GM18498 (cell line): ENCODE data around the gene ZNF423.

Experiments
- ATAC-seq: cut with Tn5 transposase; IDR thresholded peaks from one replicate; pipeline ENCODE4 v1.9.1; 2021; ENCODE audit warnings: mild to moderate bottlenecking, moderate library complexity; ENCODE audit not compliant: unreplicated experiment

Gene ZNF423

GRCh38 chr16:49788572-49788971 is 67.3 kb downstream of the ZNF423 start:
- no peak for ATAC-seq

DNA sequence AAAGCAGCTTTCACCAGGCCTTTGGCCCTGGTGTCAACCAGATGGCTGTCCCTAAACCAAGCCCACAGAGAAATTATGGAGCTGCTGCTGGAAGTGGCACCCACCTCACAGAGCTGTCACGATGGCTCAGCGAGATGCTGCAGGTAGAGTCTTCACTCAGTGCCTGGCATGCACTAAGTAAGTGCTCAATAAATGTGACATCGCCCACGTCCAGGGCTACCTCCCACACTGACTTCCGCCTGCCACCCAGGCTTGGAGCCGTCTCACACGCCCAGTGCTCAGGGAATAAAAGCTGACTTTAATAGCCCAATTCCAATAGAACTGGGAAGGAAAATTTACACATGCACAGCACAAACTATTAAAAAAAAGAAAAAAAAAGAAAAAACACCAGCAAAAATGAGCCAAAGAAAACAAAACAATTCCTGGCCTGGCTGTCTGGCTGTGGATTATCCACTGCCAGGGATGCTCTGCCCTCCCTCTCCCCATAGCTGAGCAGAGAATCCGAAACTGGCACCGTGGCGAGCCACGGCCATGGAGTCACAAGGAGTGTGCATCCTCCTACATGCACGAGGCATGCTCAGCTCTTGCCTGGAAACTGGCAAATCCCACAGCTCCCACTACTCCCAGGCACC is 68.9 kb downstream of the ZNF423 start:
- ATAC-seq: no peak

- ATAC-seq: no peak
Measured at GRCh38 chr16:49785970-49786369, 69.9 kb downstream of the ZNF423 start.

DNA sequence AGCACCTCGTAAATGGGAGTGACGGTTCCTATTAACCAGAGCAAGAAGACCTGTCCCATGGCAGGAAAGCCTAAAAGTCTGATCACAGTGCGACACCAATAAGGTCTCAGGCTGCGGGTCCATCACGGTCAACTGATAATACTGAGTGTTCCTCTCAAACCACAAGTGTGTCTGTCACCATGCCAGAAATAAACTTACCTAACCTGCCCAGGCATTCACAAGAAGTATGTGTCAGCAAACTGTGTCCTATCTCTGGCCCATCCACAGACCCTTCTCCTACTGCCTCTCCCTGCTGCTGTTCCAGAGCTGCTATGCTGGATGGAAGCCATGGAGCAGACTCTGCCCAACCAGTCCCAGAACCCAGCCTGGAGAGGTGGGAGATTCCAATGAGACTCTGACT is 73.5 kb downstream of the ZNF423 start:
- no peak for ATAC-seq

- ATAC-seq: no peak
Measured at GRCh38 chr16:49781401-49781800, 74.5 kb downstream of the ZNF423 start.

- no peak for ATAC-seq
Measured at GRCh38 chr16:49780433-49780832, 75.5 kb downstream of the ZNF423 start.

- ATAC-seq: no peak
Measured at GRCh38 chr16:49779979-49780378, 75.9 kb downstream of the ZNF423 start.

- ATAC-seq: no peak
Measured at GRCh38 chr16:49778202-49778930, 77.5 kb downstream of the ZNF423 start.

DNA sequence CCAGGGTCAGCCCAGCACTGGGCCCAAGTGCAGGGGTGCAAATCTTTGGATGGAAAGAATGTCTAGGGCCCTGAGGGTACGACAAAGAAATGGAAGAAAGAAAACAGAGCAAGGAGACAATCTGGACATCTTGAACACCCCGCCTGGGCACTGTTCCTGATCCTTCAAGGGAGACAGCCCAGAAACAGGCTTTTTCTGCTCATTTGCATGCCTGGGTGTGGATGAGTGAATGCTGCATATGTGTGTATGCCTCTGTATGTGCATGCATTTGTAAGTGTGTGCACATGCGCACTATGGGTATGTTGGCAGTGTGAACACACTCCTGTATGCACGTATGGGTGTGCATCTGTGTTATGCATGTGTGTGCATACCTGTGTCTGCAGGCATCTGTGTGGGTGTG is 79.2 kb downstream of the ZNF423 start:
- ATAC-seq: no peak

GRCh38 chr16:49776085-49776595 is 79.8 kb downstream of the ZNF423 start:
- no peak for ATAC-seq

DNA sequence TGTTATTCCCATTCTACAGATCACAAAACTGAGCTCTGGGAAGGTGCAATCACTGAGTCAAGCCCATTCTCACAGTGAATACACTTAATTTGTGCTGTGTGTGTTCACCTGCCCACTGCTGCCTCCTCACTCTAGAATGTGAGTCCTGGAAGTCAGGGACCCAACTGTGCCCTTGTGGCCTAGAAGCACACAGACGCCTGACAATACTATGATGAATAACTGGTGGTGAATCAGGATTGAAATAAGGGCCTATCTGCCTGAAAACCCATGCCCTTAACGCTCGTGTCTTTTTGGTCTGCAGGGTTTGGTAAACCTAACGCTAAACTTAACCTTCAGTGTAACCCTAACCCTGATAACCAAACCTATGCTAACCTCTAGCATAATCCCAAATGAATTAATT is 80.3 kb downstream of the ZNF423 start:
- no peak for ATAC-seq

DNA sequence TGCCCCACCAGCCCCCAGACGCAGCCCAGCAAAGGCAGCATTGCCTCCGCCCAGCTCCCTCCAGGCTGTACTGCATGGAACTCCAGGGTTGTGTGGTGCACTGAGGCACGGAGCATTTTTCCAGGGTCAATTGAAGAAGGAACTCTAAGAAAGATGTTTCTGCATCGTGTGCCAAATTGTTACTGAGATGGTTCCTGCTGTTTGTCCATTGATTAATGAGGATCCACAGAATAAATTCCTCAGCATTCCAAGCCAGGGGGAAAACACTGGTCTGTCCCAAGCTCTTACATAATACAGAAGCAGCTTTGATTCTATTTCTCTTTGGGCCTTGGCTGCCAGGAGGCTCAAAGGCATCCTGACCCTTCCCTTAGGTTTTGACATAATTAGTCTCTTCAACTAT is 80.9 kb downstream of the ZNF423 start:
- no peak for ATAC-seq

DNA sequence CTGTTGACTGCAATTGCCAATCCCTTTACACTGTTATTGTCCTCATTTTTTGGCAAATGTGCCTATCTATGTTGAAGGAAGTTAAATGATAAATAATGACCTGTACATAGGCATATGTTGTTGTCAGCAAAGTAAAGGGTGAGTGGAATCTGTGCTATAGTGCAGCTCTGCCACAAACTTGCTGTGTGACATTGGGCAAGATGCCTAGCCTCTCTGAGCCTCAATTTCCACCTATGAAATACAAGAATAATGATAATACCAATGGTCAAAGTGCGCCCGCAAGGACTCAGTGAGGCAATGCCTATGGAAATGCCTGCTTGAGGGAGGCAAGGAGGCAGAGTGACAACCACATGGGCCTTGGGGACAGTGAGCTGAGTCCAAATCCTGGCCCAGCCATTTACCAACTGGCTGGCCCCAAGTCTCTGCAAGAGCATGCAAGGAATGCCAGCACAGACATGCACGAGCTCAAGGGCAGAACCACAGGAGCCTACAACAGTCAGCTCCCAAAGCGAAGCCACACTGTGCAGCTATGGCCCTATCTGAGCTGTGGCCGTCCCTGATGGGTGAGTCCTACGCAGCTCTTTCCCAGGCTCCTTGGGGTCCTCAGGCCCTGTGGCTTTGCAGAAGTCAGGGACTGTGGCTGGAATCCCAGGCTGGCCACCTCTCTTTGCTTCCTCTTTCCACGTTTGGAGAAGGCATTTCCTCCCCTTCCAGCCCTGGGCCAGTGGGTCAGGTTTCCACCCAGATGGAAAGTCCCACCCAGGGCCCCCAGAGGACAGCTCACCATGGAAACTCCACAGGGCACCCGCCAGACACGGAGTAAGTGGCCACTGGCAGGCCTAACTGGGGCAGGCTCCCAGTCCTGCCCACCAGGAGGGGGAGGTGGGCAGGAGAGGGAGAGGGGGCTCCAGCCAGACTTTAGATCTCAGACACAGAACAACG is 82.1 kb downstream of the ZNF423 start:
- no peak for ATAC-seq

DNA sequence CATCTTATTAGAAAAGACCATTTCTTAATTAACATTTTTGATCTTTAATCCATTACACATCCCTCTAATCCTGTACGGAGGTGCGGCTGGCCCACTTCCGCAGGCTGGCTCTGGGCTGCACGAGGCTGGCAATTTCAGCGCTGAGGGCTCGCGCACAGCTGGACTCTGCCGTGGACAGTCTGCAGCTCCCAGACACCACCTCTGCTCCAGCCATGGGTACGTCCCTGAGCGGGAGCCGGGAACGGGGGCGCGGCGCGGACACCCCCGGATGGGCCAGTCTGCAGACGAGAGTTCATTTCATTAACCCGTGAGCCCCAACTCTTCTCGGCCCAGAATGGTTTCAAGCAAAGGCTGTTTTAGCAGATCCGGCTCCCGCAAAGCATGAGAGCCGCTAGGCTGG is 87.9 kb downstream of the ZNF423 start:
- ATAC-seq: no peak

DNA sequence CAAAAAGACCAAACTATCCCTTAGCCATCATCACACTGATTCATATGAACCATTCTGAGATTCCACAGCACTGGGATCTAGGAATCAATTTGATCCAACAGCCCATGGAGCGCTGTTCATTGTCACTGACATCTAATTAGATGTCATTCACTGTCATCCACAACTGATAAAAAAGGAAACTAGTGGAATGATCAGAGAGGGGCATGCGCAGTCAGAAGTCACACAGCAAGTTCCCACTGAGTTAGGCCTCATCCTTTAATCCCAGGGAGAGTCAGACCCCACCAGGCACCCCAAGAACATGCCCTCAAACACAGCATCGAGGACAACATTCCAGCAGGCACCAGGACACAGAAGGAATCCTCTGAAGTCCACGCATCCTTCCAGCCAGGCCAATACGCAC is 88.5 kb downstream of the ZNF423 start:
- ATAC-seq: no peak

GRCh38 chr16:49766225-49766624 is 89.7 kb downstream of the ZNF423 start:
- ATAC-seq: no peak

GRCh38 chr16:49763826-49764225 is 92.1 kb downstream of the ZNF423 start:
- no peak for ATAC-seq

DNA sequence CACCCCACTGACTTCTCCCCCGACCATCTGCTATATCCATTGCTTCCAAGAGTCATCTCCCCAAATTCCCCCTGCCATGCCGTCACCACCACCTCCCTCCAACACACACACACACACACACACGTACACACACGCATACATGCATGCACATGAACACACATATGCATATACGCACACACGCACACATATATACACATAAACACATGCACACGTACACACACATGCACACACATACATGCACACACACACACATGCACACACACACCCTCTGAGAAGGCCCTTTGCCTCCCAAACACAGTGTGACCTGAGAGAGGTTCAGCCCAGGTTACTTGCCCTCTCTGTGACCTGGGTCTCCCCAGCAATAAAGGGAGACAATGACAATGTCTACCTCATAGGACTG is 95.1 kb downstream of the ZNF423 start:
- no peak for ATAC-seq

GRCh38 chr16:49757559-49758069 is 98.3 kb downstream of the ZNF423 start:
- ATAC-seq: no peak

DNA sequence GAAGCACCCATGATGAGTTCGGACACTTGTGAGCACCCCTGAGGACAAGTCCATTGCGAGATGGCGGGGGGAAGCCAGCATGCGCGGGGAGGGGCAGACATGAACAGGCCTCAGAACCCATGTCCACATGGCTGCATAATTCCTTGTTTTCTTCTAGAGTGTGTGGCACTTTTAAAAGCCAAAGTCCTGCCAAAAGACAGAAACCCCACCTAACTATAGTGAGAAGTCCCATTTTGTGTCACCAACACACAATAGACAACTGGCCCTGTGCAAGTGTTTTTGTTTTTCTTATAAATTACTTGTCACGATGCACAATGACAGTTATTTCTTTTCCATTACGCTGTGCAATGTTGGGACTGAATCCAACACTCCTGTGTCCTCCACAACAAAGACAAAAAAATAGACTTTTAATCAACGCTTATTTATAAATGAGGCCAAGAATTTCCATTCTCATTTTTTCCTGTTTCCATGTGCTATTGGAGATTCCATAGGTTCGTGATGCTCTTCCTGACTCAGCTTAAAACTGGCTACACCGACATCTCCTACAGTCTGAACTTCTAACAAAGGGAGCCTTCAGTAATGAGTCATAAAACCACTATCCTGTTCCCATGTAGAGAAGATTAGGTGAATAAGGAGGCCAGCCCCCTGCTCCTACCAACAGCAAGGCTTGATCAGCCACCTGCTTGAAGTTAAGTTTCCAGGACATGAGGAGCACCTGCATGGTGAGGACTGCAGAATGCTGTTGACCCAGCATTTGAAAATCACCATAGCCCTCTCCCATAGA is 98.9 kb downstream of the ZNF423 start:
- ATAC-seq: no peak
